ENCODE measurements around the gene CBX2. TPM values are rescaled to one million over a fixed set of nuclear protein-coding genes. Genes with fewer than 3 reads are reported as not detected.

Gene CBX2
- polyA plus RNA-seq, 1 of the 3 experiments (the other 2 are of a cell fraction): 22.4 TPM

DNA sequence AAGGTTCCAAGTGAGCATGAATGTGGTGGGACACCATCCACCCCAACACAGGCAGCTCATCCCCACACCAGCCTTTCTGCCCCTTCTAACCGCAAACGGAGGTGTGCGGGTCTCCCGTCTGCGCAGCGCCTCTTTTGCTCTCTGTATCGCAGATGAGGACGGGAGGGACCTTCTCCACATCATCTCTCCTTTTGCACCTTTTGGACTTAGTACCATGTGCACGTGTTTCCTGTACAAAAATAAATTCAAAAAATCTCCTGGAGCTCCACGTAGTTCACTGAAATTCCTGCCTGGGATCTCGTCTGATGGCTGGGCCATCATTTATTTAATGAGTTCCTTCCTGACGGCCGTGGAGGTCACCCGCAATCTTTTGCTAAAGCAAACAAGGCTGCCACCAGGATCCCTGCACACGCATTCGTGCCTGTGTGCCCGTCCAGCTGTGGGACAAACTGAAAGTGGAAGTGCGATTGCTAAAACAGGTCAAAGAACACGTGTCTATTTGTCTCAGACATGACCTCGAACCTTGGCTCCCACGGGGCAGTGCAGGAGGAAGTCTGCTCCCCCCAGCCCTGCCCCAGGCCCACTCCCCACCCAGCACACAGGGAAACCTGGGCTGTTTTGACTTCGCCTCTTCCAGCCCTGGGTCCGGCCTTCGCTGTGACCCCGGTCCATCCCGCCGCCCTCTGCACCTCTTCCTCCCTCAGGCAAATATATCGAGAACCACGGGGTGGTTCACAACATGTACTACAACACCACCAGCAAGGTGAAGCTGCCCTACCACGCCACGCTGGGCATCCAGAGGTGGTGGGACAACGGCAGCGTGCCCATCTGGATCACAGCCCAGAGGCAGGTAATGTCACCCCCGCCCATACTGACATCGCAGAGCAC is 44.9 kb upstream of the CBX2 start (continued):
- TF ChIP-seq, protein P1, sequence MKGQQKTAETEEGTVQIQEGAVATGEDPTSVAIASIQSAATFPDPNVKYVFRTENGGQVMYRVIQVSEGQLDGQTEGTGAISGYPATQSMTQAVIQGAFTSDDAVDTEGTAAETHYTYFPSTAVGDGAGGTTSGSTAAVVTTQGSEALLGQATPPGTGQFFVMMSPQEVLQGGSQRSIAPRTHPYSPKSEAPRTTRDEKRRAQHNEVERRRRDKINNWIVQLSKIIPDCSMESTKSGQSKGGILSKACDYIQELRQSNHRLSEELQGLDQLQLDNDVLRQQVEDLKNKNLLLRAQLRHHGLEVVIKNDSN (IDR thresholded peaks at IDR 0.05; ENCODE audit: borderline replicate concordance, low read depth): no peak
- TF ChIP-seq, protein P2, sequence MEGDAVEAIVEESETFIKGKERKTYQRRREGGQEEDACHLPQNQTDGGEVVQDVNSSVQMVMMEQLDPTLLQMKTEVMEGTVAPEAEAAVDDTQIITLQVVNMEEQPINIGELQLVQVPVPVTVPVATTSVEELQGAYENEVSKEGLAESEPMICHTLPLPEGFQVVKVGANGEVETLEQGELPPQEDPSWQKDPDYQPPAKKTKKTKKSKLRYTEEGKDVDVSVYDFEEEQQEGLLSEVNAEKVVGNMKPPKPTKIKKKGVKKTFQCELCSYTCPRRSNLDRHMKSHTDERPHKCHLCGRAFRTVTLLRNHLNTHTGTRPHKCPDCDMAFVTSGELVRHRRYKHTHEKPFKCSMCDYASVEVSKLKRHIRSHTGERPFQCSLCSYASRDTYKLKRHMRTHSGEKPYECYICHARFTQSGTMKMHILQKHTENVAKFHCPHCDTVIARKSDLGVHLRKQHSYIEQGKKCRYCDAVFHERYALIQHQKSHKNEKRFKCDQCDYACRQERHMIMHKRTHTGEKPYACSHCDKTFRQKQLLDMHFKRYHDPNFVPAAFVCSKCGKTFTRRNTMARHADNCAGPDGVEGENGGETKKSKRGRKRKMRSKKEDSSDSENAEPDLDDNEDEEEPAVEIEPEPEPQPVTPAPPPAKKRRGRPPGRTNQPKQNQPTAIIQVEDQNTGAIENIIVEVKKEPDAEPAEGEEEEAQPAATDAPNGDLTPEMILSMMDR (IDR thresholded peaks at IDR 0.05): no peak
- TF ChIP-seq NRF1 (IDR thresholded peaks at IDR 0.05; ENCODE audit: low read depth, low read length): no peak
- no peak for TF ChIP-seq MXI1 (IDR thresholded peaks at IDR 0.05; ENCODE audit: low read depth, low read length)
- TF ChIP-seq, protein P3, sequence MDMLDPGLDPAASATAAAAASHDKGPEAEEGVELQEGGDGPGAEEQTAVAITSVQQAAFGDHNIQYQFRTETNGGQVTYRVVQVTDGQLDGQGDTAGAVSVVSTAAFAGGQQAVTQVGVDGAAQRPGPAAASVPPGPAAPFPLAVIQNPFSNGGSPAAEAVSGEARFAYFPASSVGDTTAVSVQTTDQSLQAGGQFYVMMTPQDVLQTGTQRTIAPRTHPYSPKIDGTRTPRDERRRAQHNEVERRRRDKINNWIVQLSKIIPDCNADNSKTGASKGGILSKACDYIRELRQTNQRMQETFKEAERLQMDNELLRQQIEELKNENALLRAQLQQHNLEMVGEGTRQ (IDR thresholded peaks at IDR 0.05; ENCODE audit: borderline replicate concordance, low read depth, low read length): no peak
- TF ChIP-seq SIN3A (IDR thresholded peaks at IDR 0.05; ENCODE audit: borderline replicate concordance, low read depth, low read length): no peak
- no peak for TF ChIP-seq RFX5 (IDR thresholded peaks at IDR 0.05; ENCODE audit: low read length)

DNA sequence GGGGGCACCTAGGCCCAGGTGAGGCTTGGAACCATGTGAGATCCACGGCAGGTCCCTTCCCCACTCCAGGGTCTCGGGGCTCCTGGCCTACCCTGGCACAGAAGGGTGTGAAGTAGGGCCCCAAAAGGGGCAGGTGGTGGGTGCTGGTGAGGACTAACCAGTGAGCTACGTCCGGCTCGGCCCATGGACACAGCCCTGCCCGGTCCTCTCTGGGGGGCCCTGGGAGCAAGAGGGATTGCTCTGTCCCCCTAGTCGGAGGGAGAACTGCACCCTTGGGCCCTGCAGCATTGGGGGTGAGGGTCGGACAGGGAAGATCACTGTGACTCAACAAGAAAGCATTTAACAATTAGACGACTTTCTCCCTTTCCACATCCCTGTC is 44.3 kb upstream of the CBX2 start:
- no peaks in the 10 kb centered on the region for H3K9me2 ChIP-seq
- 52% methylated on average over 9 of the region's 9 CpGs for WGBS (ENCODE audit: low lambda C conversion rate)
- 0 out of 2 replicates have a peak, but pooled peaks cover 16% of the 10 kb centered on the region for H3K27me3 ChIP-seq (ENCODE audit: insufficient read depth)
- CTCF ChIA-PET: interaction anchor here (1.2 to 3.6 kb wide), 3 partner anchors 8 to 333 kb away, joined by 3 to 23 read pairs (median 3); no protein-coding TSS in a partner anchor
- H4K20me1 ChIP-seq (ENCODE audit: insufficient read depth): no peaks in the 10 kb centered on the region
- DNase-seq: no peak
- no peak overlapping the region for H3K4me3 ChIP-seq (ENCODE audit: low read depth in 2 of 2, low read length in 1 of 2)
- no peak overlapping the region for H2AFZ ChIP-seq (ENCODE audit: low read depth)
- no peaks in the 10 kb centered on the region for H3F3A ChIP-seq (replicated peaks; ENCODE audit: insufficient read depth)
- H3K36me3 ChIP-seq (replicated peaks in 1 of 2; ENCODE audit: control insufficient read depth in 1 of 2, insufficient read depth in 2 of 2, low read length in 1 of 2): no peaks in the 10 kb centered on the region
- no peak overlapping the region for H3K4me2 ChIP-seq
- no peaks in the 10 kb centered on the region for H3K9me3 ChIP-seq
- TF ChIP-seq, protein P1 (IDR thresholded peaks at IDR 0.05; ENCODE audit: borderline replicate concordance, low read depth): no peak
- TF ChIP-seq ELF1 (IDR thresholded peaks at IDR 0.05): no peak
- TF ChIP-seq YY1 (IDR thresholded peaks at IDR 0.05; ENCODE audit: low read depth): no peak
- TF ChIP-seq, protein P4, sequence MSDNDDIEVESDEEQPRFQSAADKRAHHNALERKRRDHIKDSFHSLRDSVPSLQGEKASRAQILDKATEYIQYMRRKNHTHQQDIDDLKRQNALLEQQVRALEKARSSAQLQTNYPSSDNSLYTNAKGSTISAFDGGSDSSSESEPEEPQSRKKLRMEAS (IDR thresholded peaks at IDR 0.05; ENCODE audit: low read depth): no peak
- TF ChIP-seq RFX5 (IDR thresholded peaks at IDR 0.05; ENCODE audit: low read length): no peak
- no peak for TF ChIP-seq EZH2phosphoT487 (IDR thresholded peaks at IDR 0.05; ENCODE audit: borderline replicate concordance, low read depth)
- TF ChIP-seq POLR2AphosphoS5 (IDR thresholded peaks at IDR 0.05; ENCODE audit: low read depth, low read length): no peak
- TF ChIP-seq NRF1 (IDR thresholded peaks at IDR 0.05; ENCODE audit: low read depth, low read length): no peak
- TF ChIP-seq NFIC (IDR thresholded peaks at IDR 0.05; ENCODE audit: borderline replicate concordance): no peak
- no peak for TF ChIP-seq FOXJ3 (CRISPR knock-in tag; IDR thresholded peaks at IDR 0.05)
- TF ChIP-seq, protein P2 (IDR thresholded peaks at IDR 0.05): no peak
- TF ChIP-seq EP300 (IDR thresholded peaks at IDR 0.05; ENCODE audit: borderline replicate concordance in 1 of 2, low read depth in 1 of 2, low read length in 1 of 2): no peak
- TF ChIP-seq SIN3A (IDR thresholded peaks at IDR 0.05; ENCODE audit: borderline replicate concordance, low read depth, low read length): no peak
- no peak for TF ChIP-seq RXRA (IDR thresholded peaks at IDR 0.05; ENCODE audit: borderline replicate concordance, low read depth)
- no peaks in the 10 kb centered on the region for H3K79me2 ChIP-seq (ENCODE audit: insufficient read depth)
- POLR2A ChIA-PET: no interaction called here
- no peak overlapping the region for H3K9ac ChIP-seq
- H3K4me1 ChIP-seq (ENCODE audit: control insufficient read depth in 1 of 2, insufficient read depth in 2 of 2, low read depth in 1 of 2, low read length in 1 of 2): peaks cover 0 to 3% of the 10 kb centered on the region in 2 experiments; a peak in 1 of 4 replicates
- no peak overlapping the region for H3K27ac ChIP-seq (ENCODE audit: low read depth in 2 of 2, low read length in 1 of 2)

Measured in SK-N-SH (cell line).